ENCODE results near the gene TET1.
"Not testable (repeated sequence)": the region's sequence is repeated elsewhere in the genome, so short reads cannot be mapped to it uniquely, and the experiment has no call there.

Gene TET1

DNA sequence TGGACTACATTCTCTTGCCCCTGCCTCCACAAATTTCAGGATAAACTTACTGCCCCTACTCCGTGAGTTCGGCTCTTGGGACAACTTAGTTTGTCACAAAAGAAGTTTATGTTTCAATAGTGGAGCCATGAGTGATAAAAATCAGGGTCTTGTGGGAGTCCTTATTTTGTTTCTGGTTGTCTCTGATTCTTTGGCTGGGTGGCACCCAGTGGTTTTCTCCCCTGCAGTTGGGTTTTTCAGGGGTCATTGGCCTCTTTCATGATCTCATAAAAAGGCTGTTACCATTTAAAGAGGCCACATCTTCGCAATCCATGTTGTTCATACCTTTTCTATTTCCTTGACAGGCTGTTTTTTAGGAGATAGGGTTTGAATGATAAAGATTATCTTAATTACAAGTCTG lies 5.5 kb downstream of the TET1 start:
- no peak for DNase-seq

- DNase-seq: no peak
Observed at GRCh38 chr10:68566351-68566750, 6.2 kb downstream of the TET1 start.

GRCh38 chr10:68566955-68567354 lies 6.8 kb downstream of the TET1 start:
- no peak for DNase-seq

DNA sequence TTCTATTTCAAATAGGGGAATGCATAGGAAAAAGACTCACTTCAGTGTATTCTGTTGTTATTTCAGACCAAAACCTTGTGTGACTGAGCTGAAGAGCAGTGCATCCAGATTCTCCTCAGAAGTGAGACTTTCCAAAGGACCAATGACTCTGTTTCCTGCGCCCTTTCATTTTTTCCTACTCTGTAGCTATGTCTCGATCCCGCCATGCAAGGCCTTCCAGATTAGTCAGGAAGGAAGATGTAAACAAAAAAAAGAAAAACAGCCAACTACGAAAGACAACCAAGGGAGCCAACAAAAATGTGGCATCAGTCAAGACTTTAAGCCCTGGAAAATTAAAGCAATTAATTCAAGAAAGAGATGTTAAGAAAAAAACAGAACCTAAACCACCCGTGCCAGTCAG lies 12.0 kb downstream of the TET1 start:
- peak; percentile 32 for DNase-seq

DNA sequence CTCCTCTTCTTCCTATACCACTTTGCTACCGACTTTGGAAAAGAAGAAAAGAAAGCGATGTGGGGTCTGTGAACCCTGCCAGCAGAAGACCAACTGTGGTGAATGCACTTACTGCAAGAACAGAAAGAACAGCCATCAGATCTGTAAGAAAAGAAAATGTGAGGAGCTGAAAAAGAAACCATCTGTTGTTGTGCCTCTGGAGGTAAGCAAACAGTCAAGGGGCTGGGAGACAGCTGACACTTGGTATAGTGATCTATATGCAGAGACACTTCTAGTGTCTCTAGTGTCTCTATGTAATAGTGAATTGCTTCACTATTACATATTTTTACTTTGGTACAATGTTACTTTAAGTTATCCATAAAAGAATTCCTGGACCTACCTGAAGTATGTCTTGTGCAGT lies 13.9 kb downstream of the TET1 start:
- DNase-seq: no peak

DNA sequence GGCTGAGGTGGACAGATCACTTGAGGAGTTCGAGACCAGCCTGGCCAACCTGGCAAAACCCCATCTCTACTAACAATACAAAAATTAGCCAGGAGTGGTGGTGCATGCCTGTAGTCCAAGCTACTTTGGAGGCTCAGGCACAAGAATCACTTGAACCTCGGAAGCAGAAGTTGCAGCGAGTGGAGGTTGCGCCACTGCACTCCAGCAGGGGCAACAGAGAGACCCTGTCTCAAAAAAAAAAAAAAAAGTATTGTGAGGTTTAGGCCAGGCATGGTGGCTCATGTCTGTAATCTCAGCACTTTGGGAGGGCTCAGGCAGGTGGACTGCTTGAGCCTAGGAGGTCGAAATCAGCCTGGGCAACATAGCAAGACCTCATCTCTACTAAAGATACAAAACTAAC lies 16.0 kb downstream of the TET1 start:
- DNase-seq: no peak

DNA sequence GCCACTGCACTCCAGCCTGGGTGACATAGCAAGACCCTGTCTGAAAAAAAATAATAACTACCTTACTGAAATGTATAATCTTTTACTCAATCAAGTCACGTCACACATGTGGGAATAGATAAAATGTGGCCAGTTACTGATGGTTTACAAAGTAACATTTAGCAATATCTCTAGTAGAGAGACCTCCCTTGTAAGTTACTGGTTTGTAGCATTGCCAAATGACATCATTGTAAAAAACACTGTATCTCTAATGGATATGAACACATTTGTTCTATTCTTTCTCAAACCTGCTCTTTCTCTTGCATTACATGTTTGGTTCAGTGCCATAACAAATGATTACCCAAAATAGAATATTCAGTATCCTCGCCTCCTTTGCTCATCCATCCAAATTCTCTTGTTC lies 18.8 kb downstream of the TET1 start:
- no peak for DNase-seq

- DNase-seq: peak; percentile 47
Observed at GRCh38 chr10:68584187-68584586, 24.1 kb downstream of the TET1 start.

DNA sequence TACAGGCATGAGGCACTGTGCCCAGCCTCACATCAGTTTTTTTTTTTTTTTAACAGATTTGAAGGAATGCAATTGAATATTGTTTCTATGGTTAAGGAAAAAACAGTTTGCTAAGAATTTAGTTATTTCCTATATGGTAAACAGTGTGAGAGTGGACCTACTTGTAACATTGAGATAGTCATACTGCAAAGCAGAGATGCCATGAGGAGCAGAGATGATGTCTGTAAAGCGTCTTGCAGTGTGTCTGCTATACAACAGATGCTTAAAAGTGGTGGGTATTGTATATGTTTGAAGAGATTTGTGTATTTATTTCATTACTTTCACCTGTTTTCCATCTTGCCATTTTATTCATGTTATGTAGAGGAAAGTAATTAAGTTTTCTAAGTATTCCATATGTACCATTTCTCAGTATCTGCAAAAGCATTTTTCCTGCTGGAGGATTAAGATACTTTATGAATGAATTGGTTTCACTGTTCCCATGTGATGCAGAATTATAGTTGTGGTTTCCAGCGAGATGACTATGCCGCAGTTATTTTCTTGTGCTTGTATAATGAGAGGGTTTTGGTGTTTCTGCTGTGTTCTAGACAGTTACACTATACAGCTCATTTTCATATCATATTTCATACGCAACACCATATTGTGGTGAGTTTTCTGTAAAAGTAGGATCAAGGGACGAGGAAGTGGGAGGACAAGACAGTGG lies 26.6 kb downstream of the TET1 start:
- no peak for DNase-seq

DNA sequence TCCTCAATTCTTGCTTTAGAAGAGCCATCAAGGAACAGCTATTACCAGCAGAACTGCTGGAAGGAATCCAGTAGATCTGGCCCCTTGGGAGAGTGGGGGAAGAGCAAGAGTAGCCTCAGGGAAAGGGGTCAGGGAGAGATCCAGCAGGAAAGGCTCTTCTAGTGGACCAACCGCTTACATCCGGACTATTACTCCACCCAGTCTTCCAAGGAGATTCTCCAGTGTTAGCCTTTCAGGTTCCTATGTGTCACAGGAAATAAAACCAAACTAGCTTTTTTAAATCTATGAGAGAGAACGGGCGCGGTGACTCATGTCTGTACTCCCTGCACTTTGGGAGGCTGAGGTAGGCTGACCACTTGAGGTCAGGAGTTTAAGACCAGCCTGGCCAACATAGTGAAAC lies 34.3 kb downstream of the TET1 start:
- peak; percentile 98 for DNase-seq

DNA sequence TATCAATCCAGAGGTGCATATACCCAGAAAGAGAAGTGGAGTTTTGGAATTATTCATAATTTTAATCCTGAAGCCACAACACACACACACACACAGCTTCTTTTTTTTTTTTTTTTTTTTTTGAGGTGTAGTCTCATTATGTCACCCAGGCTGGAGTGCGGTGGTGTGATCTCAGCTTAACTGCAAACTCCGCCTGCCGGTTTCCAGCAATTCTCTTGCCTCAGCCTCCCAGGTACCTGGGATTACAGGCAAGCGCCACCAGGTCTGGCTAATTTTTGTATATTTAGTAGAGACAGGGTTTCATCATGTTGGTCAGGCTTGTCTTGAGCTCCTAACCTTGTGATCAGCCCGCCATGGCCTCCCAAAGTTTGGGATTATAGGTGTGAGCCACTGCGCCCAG lies 35.4 kb downstream of the TET1 start:
- no peak for DNase-seq

GRCh38 chr10:68597407-68597806 lies 37.3 kb downstream of the TET1 start:
- DNase-seq: no peak

DNA sequence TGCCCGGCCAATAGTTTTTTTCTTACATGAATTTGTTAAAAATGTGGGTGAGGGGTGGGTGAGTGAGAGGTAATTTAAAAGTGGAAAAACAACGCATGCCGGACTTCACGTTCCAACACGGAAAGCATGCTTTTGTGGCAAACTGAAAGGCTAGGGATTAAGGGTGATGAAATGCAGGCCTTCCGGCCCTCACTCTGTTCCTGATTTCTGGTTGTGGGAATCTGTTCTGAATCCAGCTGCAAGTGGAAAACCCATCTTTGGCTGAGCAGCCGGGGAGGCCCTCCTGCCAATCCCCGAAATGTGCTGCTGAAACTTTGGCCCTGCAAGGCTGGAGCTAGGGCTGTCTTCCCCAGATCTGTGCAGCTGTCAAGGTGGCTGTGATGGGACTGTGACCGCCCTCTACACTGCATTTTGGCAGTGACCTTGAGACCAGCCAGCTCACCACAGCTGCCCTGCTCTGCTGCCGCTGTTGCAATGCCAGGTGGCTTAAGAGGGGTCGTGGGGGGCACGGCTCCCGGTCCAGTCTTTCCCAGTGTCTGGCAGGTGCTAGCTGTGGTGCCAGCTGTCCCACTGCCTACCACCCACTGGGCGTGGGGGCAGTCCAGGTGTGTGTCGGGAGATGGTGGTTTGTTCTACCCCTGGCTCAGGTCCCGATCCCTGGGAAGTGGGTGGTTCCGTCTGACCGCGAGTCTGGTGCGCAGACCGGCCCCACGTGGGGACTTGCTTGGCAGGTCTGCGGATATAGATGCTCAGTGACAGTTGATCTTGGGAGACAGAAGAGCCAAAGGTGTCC lies 39.0 kb downstream of the TET1 start:
- DNase-seq: peak; percentile 80

- DNase-seq: no peak
Observed at GRCh38 chr10:68599771-68600040, 39.6 kb downstream of the TET1 start.

DNA sequence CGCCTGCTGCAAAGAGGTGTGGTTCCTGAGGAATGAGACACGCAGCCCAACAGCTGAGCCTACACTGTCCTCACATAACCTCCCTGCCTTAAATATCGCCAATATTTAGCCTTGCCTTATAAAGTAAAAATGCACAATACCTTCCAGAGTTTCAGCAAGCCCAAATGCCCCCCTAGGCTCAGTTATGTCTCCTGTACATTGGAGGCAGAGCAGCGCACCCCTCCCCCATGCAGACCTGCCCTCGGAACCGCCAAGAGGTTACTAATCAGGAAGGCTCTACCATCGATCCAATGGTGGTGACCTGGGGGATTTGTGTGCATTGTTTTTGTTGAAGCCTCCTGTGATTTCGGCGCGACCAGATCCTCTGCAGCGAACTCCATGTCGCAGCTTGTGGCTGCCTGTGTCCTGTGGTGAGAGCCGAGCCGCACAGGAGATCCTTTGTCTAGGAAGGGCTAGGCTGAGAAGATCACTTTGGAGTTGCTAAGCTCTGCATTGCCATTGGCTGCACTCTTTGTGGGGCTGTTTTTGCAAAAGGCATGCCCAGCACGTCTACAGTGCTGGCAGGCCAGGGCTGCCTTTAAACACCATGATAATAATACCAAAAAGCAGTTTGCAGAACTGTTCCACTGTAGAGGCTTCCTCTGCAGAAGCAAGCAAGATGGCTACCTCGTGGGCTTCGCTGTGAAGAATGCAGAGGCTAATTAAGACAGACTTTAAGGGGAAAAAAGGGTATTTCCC lies 40.1 kb downstream of the TET1 start:
- DNase-seq: peak; percentile 76

DNA sequence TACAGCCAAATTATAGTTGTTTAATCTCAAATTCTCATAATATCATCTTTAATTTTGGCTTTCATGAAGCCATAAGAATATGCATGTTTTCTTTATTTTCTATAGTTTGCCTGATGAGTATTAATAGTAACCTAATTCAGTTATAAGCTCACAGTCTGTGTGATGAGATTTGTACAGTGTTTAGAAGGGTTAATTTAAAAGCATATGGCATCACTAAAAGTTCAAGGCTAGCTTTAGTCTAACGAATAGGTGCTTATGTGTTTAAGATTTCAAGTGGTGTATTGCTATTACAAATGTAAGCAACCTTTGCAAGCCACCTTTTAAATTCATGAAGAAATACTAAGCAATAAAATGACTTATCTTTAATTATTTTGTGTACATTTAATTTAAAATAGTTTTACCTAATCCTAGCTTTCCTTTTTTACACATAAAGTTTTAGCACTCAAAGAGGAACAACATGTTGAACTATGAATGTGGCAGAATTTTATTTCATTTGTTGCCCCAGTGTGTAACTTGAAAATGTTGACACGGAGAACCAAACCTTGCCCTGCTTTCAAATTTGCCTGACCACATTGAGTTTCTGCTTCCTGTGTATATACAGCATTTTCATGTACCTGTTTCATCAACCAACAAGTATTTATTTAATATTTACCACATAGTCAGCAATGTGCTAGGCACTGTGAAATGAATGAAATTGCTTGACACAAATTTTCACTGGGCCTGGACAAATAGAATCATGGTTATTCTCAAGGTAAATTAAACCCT lies 41.5 kb downstream of the TET1 start:
- no peak for DNase-seq

DNA sequence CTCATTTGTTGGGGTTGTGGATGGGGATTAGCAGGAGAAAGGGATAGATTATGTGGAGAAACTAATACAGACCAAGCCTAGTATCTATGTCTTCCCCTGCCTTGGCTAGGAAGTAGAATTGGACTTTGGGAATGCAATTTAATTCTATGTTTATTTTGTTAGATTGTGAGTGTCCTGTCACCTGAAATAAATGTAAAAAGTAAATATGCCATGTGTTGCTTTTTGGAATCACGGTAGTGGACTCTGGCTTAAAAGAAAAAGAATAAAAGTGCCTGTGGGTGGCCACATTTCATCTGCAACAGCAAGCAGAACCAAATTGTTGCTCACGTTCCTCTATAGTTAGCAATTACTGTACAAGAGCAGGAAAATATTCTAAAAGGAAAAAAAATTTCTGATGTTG lies 42.3 kb downstream of the TET1 start:
- no peak for DNase-seq

DNA sequence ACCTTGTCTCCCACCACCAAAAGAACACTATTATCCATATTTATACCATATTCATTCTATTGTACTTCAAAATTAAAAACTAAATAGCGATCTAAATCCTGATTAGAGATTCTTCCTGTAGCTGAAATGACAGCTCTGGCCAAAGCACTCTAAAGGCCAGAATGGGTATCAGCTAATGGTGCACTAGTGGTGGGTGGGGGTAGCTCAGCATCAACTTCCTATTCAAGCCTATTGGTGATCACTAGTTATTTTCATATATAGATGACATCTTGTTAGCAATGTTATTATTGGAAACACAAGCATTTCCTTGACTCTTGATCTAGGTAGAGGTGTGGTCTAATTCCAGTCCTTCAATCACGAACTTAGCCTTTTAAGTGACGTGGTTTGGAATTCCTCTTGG lies 43.6 kb downstream of the TET1 start:
- DNase-seq: no peak

GRCh38 chr10:68604441-68604840 lies 44.3 kb downstream of the TET1 start:
- DNase-seq: no peak

- DNase-seq: no peak
Observed at GRCh38 chr10:68606918-68607317, 46.8 kb downstream of the TET1 start.

DNA sequence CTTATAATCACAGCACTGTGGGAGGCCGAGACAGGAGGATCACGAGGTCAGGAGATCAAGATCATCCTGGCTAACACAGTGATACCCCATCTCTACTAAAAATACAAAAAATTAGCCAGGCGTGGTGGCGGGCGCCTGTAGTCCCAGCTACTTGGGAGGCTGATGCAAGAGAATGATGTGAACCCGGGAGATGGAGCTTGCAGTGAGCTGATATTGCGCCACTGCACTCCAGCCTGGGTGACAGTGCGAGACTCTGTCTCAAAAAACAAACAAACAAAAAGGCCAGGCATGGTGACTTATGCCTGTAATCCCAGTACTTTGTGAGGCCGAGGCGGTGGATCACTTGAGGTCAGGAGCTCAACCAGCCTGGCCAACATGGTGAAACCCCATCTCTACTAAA lies 49.9 kb downstream of the TET1 start:
- DNase-seq: not testable (repeated sequence)

- no peak for DNase-seq
Observed at GRCh38 chr10:68611227-68611626, 51.1 kb downstream of the TET1 start.

DNA sequence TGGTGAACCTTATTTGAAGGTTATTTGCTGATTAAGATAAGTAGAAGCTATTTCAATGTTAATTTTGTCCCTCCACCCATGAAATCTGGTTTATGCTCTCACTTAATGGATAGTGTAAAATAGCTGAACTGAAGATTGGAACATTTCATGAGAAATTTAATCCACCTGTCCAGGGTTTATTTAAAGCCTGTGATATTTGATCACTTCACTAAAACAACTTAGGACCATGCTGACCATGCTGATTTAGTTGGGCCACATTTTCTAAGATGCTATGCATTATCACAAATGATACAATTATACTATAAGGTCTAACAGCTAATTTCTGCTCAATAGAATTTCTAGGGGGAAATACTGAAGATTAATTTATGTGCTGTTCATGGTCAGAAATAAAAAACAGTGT lies 53.8 kb downstream of the TET1 start:
- not testable (repeated sequence) for DNase-seq

All from HCEC 1CT (cell line).